Immature natural killer cell (primary cell): ENCODE results near the gene PRDM16. TPM values are rescaled to one million over a fixed set of nuclear protein-coding genes. Genes with fewer than 3 reads are reported as not detected.
A peak's percentile ranks its signal among the peaks of the same experiment; 100 is the strongest.

Source experiments
- DNase-seq, 3 donors: peaks; one replicate each; pipeline ENCODE4 v3.0.0; 2022; ENCODE audit warnings: mixed read lengths in 1 of 3
- H3K27ac Mint-ChIP-seq, 6 donors: one replicate each; pipeline ENCODE4 v1.8.0; 2020; ENCODE audit warnings: mixed read lengths in 6 of 6, mild to moderate bottlenecking in 5 of 6, inconsistent platforms in 4 of 6, moderate library complexity in 3 of 6
- H3K27me3 Mint-ChIP-seq, 3 donors: one replicate each; pipeline ENCODE4 v1.8.0; 2020 to 2021; ENCODE audit warnings: low read depth in 3 of 3, mild to moderate bottlenecking in 3 of 3, mixed read lengths in 3 of 3, moderate library complexity in 3 of 3, inconsistent platforms in 1 of 3
- H3K36me3 Mint-ChIP-seq, 3 donors: one replicate each; pipeline ENCODE4 v1.8.0; 2020; ENCODE audit warnings: mixed read lengths in 3 of 3, inconsistent platforms in 2 of 3, mild to moderate bottlenecking in 2 of 3
- H3K4me1 Mint-ChIP-seq, 2 donors: one replicate each; pipeline ENCODE4 v1.8.0; 2020; ENCODE audit warnings: inconsistent platforms in 2 of 2, mild to moderate bottlenecking in 2 of 2, mixed read lengths in 2 of 2, moderate library complexity in 1 of 2
- H3K4me3 Mint-ChIP-seq, 5 donors: one replicate each; pipeline ENCODE4 v1.8.0; 2020; ENCODE audit warnings: mild to moderate bottlenecking in 5 of 5, mixed read lengths in 5 of 5, inconsistent platforms in 3 of 5, moderate library complexity in 3 of 5
- H3K9me3 Mint-ChIP-seq, 6 donors: one replicate each; pipeline ENCODE4 v1.8.0; 2020; ENCODE audit warnings: mild to moderate bottlenecking in 6 of 6, mixed read lengths in 6 of 6, inconsistent platforms in 4 of 6, moderate library complexity in 3 of 6
- polyA plus RNA-seq, 3 donors: library from polyadenylated mRNA; unstranded; fragments of 300-500 nt; fragmentation: Illumina TruSeq; gene quantifications; one replicate each; pipeline ENCODE4 v1.2.3, GENCODE V29; 2021

The PRDM16 gene
- under 1 TPM; 0.17 to 0.29 (median 0.22) TPM for polyA plus RNA-seq

DNA sequence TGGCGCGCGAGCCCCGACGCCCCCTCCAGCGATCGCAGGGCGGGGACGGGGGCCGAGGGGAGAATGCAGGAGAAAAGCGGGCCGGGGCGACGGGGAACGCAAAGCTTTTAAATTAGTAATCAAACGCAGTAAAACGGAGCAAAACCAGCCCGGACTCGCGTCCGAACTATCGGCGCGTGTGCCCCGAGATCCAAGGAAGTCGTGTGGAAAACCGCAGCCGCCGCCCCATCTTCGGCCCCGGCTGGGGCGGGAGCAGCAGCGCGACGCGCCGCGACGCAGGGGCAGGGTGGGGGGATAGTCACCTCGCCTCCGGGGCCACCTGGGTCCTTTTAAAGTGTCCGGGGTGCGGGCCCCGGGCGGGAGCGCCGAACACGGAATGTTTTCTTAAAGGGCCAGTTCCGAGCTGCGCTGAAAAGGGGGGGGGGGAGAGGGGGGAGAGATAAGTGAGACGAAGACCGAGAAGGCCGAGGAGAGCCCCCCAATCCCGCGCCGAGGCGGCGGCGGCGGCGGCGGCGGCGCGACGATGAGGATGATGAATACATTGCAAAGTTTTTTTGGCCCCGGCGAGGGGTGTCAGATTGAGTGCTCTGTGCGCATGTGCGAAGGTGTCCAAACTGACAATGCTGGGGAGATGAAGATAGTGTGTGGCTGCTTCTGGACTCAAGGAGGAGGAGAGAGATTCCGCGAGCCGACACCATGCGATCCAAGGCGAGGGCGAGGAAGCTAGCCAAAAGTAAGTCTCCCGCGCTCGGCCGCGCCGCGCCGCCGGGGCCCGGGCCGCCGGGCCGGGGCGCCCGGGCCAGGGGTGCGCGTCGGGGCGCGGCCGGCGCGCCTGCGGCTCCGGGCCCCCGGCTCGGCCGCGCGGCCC, at the start of gene PRDM16:
Gene PRDM16, plus strand, starts transcription at position 640 of the 868 bp plus-strand sequence. Its CDS starts 57 bp downstream, at position 697.
- Mint-ChIP-seq H3K27ac (no peak within 1 kb of the TSS), H3K4me1 (peaks cover 0 to 2% of the 10 kb centered on the region in 2 donors), H3K27me3 (peaks cover 2% of the 10 kb centered on the region in 3 donors), H3K9me3 (no peaks in the 10 kb centered on the region), H3K4me3 (peak within 1 kb of the TSS in 4 of 5 donors; percentile 59 to 81 (median 68)), H3K36me3 (no peaks in the 10 kb centered on the region)
- DNase-seq = no peak

DNA sequence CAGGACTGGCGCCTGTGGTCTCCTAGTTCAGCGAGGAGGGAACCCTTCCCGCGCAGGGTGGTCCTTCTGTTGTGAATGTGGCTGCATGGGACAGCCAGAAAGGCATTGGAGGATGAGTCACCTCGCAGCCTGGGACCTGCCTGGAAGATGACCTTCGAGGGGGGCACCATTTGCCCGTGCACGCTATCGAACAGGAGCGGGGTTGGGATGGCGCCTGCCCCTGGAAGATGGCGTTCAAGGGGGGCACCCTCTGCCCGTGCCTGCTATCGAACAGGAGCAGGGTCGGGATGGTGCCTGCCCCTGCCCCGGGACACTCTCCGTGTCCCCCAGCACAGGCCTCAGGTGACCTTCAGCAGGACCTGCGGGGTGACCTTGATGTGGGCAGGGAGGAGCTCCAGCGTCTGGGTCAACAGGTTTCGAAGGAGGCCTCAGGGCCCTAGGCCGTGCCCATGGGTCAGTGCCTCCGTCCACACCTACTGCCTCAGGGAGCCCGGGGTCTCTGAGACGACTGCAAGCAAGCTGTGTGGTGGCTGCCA, 49.4 kb upstream of the PRDM16 start:
- no peaks in the 10 kb centered on the region for H3K36me3 Mint-ChIP-seq
- H3K27me3 Mint-ChIP-seq = peaks cover 0 to 3% (median 2%) of the 10 kb centered on the region in 3 donors
- no peaks in the 10 kb centered on the region for H3K9me3 Mint-ChIP-seq
- no peaks in the 10 kb centered on the region for H3K4me1 Mint-ChIP-seq
- no peak overlapping the region for H3K27ac Mint-ChIP-seq
- no peak overlapping the region for H3K4me3 Mint-ChIP-seq
- DNase-seq = no peak

DNA sequence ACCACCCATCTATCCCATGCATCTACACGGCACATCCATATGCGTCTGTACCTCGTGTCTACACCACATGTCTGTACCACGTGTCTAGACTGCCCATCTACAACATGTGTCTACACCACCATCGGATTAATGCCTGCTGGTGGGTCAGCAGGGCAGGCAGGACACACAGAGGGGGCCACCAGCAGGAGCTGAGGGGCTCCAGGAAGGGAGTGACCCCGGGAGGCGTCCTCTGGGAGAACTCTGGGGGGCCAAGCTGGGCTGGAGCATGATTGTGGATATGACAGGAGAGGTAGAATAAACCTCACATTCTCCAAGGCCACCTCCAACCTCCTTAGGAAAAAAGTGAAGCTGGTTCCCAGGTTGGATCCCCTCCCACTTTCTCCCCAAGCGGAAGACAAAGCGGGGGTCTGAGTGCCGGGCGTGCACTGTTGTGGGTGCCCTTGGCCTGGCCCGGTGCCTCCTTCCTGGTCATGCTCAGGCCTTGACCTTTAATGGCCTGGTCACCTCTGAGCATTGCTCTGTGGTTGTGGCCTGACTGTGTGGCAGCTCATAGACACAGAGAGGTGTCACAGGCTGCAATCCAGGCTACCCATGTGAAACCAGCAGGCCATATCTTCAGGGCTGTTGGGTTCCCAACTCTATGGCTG, 48.6 kb upstream of the PRDM16 start:
- H3K4me3 Mint-ChIP-seq = no peak overlapping the region
- no peaks in the 10 kb centered on the region for H3K4me1 Mint-ChIP-seq
- peaks cover 0 to 3% (median 2%) of the 10 kb centered on the region in 3 donors for H3K27me3 Mint-ChIP-seq
- DNase-seq = no peak
- no peaks in the 10 kb centered on the region for H3K9me3 Mint-ChIP-seq
- H3K36me3 Mint-ChIP-seq = no peaks in the 10 kb centered on the region
- no peak overlapping the region for H3K27ac Mint-ChIP-seq

DNA sequence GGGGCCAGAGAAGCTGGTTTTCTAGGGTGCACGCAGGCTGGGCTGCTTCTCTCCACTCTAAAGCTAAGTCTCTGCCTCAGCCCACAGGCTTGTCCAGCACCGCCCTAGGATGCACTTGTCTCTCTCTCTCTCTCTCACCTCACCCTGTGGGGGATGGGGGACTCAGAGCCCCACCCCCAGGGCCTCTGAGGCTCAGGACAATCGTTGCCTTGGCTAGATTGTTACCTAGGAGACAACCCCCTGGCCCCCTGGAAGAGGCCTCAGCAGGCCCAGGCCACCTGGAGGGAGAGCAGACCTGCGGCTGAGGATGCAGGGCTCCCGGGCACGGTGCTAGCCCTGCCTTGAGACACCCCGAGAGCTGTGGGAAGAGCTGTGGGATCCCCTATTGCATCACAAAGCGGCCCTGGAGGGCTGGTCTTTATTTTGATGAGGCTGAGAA, 47.8 kb upstream of the PRDM16 start, which contains the start of gene ACTRT2:
Gene ACTRT2, plus strand, starts transcription at position 235 of the 439 bp plus-strand sequence. CDS start 220 bp downstream, outside the sequence.
- Mint-ChIP-seq H3K4me1 (no peaks in the 10 kb centered on the region), H3K36me3 (no peaks in the 10 kb centered on the region), H3K27me3 (peaks cover 0 to 3% (median 2%) of the 10 kb centered on the region in 3 donors), H3K4me3 (no peak within 1 kb of the TSS), H3K27ac (no peak within 1 kb of the TSS), H3K9me3 (no peaks in the 10 kb centered on the region)
- DNase-seq = no peak

DNA sequence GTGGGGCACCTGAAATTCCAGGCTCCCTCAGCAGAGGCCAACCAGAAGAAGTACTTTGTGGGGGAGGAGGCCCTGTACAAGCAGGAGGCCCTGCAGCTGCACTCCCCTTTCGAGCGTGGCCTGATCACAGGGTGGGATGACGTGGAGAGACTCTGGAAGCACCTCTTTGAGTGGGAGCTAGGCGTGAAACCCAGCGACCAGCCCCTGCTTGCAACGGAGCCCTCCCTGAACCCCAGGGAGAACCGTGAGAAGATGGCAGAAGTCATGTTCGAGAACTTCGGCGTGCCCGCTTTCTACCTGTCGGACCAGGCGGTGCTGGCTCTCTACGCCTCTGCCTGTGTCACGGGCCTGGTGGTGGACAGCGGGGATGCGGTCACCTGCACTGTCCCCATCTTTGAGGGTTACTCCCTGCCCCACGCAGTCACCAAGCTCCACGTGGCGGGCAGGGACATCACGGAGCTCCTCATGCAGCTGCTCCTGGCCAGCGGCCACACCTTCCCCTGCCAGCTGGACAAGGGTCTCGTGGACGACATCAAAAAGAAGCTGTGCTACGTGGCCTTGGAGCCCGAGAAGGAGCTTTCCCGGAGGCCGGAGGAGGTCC, 47.1 kb upstream of the PRDM16 start:
- H3K4me3 Mint-ChIP-seq = no peak overlapping the region
- H3K27ac Mint-ChIP-seq = no peak overlapping the region
- DNase-seq = no peak
- no peaks in the 10 kb centered on the region for H3K36me3 Mint-ChIP-seq
- H3K4me1 Mint-ChIP-seq = no peaks in the 10 kb centered on the region
- H3K27me3 Mint-ChIP-seq = peaks cover 0 to 3% (median 2%) of the 10 kb centered on the region in 3 donors
- no peaks in the 10 kb centered on the region for H3K9me3 Mint-ChIP-seq

DNA sequence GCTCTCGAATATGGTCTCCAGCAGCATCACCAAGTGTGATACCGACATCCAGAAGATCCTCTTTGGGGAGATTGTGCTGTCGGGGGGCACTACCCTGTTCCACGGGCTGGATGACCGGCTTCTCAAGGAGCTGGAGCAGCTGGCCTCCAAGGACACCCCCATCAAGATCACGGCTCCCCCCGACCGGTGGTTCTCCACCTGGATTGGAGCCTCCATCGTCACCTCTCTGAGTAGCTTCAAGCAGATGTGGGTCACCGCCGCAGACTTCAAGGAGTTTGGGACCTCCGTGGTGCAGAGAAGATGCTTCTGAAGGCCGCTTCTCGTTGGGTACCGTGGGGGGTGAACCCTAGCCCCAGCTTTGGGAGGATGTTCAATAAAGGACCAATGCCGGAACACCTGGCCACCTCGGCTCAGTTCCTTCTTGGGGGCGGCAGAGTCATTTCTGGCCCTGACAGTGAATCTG, 46.5 kb upstream of the PRDM16 start:
- Mint-ChIP-seq H3K27me3 (peaks cover 0 to 3% (median 2%) of the 10 kb centered on the region in 3 donors), H3K27ac (no peak overlapping the region), H3K36me3 (no peaks in the 10 kb centered on the region), H3K9me3 (no peaks in the 10 kb centered on the region), H3K4me1 (no peaks in the 10 kb centered on the region), H3K4me3 (no peak overlapping the region)
- no peak for DNase-seq

DNA sequence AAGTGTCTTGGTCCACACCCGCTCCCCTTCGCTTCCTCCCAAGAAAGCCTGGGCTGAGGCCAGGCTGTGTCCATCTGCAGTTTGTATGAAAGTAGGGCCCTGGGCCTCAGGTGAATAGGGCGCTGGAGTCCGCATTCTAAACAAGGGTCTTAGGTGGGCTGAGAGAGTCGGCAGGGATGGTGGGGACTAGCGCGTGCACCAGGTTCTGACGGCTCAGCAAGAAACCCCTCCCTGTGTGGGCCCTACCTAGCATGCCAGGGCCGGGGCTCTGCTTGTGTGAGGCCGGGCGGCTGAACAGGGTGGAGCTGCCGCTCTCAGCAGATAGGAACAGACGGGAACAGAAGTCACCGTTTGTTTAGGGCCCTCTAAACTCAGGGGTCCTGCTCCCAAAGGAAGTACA, 46.0 kb upstream of the PRDM16 start:
- Mint-ChIP-seq H3K4me3 (no peak overlapping the region), H3K4me1 (no peaks in the 10 kb centered on the region), H3K9me3 (no peaks in the 10 kb centered on the region), H3K36me3 (no peaks in the 10 kb centered on the region), H3K27me3 (peaks cover 0 to 2% (median 2%) of the 10 kb centered on the region in 3 donors), H3K27ac (no peak overlapping the region)
- no peak for DNase-seq

DNA sequence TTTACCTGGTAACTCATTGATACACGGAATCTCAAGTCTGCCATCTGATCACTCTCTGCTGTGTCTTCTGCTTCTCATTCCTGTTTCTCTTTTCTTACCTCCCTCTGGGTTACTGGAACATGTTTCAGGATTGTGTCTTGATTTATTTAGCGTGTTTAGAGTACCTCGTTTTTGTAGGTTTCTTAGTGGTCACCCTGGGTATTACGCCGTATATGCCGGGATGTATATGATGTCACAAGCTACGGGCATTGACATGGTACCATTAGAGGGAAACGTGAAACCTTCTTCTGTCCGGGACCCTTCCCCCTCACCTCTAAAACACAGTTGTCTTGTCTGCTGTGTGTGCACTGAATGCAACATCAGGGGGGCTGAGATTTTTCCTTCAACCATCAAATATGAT, 45.0 kb upstream of the PRDM16 start:
- no peaks in the 10 kb centered on the region for H3K9me3 Mint-ChIP-seq
- no peak for DNase-seq
- no peak overlapping the region for H3K4me3 Mint-ChIP-seq
- peaks cover 0 to 5% (median 0%) of the 10 kb centered on the region in 3 donors for H3K27me3 Mint-ChIP-seq
- no peaks in the 10 kb centered on the region for H3K4me1 Mint-ChIP-seq
- H3K36me3 Mint-ChIP-seq = no peaks in the 10 kb centered on the region
- no peak overlapping the region for H3K27ac Mint-ChIP-seq

DNA sequence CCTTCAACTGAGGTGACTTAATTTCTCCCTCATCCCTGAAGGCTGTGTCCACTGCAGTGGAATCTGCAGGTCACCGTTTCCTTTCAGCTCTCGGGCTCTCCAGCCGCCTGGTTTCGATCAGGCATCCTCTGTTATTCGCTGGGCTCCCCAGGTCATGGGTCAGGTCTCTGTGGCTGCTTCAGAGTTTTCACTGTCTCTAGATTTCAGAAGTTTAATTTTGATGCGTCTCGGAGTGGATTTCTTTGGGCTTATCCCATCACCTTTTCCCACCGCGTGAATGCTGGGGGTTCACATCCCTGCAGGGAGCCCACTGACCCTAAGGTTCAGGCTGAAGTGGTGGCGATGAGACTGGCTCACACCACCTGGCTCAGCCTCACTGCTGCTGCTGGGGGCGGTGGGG, 44.4 kb upstream of the PRDM16 start:
- no peak overlapping the region for H3K27ac Mint-ChIP-seq
- H3K4me3 Mint-ChIP-seq = no peak overlapping the region
- H3K27me3 Mint-ChIP-seq = peaks cover 0 to 5% (median 0%) of the 10 kb centered on the region in 3 donors
- H3K4me1 Mint-ChIP-seq = no peaks in the 10 kb centered on the region
- H3K36me3 Mint-ChIP-seq = no peaks in the 10 kb centered on the region
- DNase-seq = no peak
- H3K9me3 Mint-ChIP-seq = no peaks in the 10 kb centered on the region

DNA sequence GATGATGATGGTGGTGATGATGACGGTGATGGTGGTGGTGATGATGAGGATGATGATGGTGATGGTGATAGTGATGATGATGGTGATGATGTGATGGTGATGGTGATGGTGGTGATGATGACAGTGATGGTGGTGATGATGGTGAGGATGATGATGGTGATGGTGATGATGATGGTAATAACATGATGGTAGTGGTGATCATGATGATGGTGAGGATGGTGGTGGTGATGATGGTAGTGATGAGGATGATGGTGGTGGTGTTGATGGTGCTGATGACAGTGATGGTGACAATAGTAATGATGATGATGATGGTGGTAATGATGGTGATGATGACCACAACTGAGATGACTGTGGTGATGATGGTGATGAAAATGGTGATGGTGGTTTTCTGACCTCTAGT, 42.9 kb upstream of the PRDM16 start:
- Mint-ChIP-seq H3K36me3 (no peaks in the 10 kb centered on the region), H3K27ac (no peak overlapping the region), H3K9me3 (no peaks in the 10 kb centered on the region), H3K27me3 (peaks cover 0 to 5% (median 0%) of the 10 kb centered on the region in 3 donors), H3K4me3 (no peak overlapping the region), H3K4me1 (no peaks in the 10 kb centered on the region)
- no peak for DNase-seq

DNA sequence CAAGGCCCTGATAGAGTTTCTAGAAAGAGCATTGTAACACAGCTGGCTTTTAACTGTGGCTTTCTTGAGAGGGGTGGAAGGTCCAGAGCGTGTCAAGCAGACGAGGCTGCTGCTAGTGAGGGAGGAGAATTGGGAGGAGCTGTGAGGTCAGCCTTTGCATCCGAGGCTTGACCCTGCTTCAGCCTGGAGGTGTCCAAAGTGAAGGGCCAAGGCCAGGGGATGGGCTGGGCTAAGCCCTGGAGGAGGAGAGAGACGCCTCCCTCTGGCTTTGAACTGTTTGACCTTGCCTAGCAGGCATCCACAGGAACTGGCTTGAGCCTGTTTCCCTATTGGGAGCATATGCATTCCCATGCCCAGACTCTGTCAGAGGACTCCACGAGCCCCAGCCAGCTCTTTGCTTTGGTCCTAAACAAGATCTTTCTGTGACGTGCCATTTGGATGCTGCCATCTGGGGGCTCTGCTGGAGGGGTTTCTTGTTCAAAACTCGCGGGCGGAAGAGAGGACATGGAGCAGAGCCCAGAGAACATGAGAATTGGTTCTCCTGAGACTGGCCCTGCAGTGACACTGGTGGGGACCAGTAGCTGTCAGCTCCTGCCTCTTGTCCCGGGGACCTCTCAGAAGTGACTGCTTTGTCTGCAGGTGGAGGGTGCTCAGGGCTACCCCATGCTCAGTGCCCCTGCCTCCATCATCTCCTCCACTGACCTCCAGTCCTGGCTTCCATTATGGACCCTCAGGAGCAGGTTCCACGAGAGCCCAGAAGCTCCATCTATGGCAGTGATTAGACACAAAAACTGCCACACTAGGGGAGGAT, 42.2 kb upstream of the PRDM16 start:
- Mint-ChIP-seq H3K27ac (no peak overlapping the region), H3K27me3 (peaks cover 0 to 5% (median 0%) of the 10 kb centered on the region in 3 donors), H3K9me3 (no peaks in the 10 kb centered on the region), H3K36me3 (no peaks in the 10 kb centered on the region), H3K4me3 (no peak overlapping the region), H3K4me1 (no peaks in the 10 kb centered on the region)
- no peak for DNase-seq

DNA sequence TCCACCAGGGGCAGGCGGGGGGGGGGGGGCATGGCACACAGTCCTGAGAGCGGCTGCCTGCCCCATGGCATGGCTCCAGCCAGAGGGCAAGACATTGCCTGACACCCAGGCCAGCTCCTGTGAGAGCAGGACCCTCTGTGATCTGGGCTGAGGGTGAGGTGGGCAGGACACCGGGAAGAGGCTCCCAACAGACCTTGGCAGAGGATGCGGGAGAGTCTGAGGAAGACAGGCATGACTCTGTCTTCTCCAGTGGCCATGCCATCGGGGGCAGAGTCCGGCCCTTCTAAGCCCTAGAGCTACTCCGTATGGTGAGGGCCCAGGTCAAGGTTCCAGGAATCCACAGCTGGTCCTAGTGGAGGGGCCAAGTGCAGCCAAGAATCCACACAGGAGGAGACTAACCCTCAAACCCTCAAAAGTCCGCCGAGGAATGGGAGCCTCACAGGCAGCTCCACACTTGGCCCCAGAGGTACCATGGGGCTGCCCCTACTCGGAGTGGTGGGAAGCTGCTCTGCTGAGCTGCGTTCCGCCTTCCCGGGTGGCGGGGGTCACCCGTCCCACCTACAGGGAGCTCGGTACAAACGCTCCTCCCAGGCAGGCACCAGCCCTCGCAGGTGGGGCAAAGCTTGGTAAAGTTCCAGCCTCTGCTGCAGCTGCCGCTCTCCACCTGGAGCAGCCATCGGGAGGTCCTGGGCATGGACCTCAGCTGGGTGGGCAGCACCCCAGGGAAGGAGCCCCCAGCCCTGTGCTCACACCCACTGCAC, 41.2 kb upstream of the PRDM16 start:
- no peak for DNase-seq
- Mint-ChIP-seq H3K9me3 (no peaks in the 10 kb centered on the region), H3K4me3 (no peak overlapping the region), H3K36me3 (no peaks in the 10 kb centered on the region), H3K4me1 (no peaks in the 10 kb centered on the region), H3K27ac (no peak overlapping the region), H3K27me3 (peaks cover 0 to 5% (median 0%) of the 10 kb centered on the region in 3 donors)
